Activated CD4-positive, CD25-positive, alpha-beta regulatory T cell treated with anti-CD3 and anti-CD28 coated beads, Interleukin-2, amount 50 U/mL, for 24 hours (primary cell): ENCODE data around the gene BTNL8.
"Not testable (repeated sequence)": the region's sequence is repeated elsewhere in the genome, so short reads cannot be mapped to it uniquely, and the experiment has no call there.

Experiments
- ATAC-seq, 2 donors: fragments of 150-1000 bp; cut with Tn5 transposase; one replicate each; pipeline ENCODE4 v1.10.0; 2021; ENCODE audit warnings: mild to moderate bottlenecking in 1 of 2, moderate library complexity in 1 of 2

Gene BTNL8

DNA sequence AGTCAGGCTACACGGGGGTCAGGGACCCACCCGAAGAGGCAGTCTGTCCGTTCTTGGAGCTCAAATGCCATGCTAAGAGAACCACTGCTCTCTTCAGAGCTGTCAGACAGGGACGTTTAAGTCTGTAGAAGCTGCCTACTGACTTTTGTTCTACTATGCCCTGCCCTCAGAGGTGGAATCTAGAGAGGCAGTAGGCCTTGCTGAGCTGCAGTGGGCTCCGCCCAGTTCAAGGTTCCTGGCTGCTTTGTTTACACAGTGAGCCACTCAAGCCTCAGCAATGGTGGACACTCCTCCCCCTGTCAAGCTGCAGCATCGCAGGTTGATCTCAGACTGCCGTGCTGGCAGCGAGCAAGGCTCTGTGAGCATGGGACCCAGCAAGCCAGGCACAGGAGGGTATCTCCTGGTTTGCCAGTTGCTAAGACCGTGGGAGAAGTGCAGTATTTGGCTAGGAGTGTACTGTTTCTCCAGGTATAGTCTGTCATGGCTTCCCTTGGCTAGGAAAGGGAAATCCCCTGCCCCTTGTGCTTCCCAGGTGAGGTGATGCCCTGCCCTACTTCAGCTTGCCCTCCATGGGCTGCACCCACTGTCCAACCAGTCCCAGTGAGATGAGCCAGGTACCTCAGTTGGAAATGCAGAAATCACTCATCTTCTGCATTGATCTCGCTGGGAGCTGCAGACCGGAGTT, 13.0 kb upstream of the BTNL8 start:
- ATAC-seq: not testable (repeated sequence)

GRCh38 chr5:180889381-180889780, 9.6 kb upstream of the BTNL8 start:
- ATAC-seq: no peak

GRCh38 chr5:180895330-180895729, 3.6 kb upstream of the BTNL8 start:
- ATAC-seq: not testable (repeated sequence)

GRCh38 chr5:180900178-180900577, 1.2 kb downstream of the BTNL8 start:
- no peak for ATAC-seq

GRCh38 chr5:180901319-180902009, 2.5 kb downstream of the BTNL8 start:
- peak; percentile 83 for ATAC-seq

- no peak for ATAC-seq
Measured at GRCh38 chr5:180908400-180908799, 9.4 kb downstream of the BTNL8 start.

DNA sequence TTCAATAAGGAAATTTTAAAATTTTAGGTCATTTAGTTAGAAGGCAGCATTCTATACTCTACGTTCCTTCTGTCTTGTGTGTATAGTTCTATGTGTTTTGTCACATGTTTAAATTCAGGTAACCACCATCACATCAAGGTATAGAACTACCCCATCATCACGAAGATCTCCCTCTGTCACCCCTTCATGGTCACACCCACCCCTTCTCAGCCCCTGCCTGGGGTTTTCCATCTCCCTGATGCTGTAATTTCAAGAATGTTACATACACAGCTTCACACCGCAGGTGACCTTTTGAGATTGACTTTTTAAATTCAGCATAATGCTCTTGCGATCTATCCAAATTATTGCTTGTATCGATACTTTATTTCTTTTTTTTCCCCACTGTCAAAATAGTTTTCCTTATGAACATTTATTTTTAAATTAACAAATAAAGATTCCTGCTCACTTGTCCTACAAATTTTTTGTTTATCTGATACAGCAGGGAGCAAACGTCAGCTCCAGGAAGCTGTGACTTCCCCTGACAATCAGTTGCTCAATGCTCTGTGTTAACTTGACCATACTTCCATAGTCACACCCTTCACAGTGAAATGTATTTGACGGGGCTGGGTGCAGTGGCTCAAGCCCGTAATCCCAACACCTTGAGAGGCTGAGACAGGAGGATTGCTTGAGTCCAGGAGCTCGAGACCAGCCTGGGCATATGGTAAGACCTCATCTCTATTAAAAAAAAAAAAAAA, 10.2 kb downstream of the BTNL8 start:
- peak; percentile 85 to 86 for ATAC-seq

GRCh38 chr5:180909782-180910181, 10.8 kb downstream of the BTNL8 start:
- ATAC-seq: peak; percentile 62 to 71

- ATAC-seq: no peak
Measured at GRCh38 chr5:180910182-180910581, 11.2 kb downstream of the BTNL8 start.

- ATAC-seq: no peak
Measured at GRCh38 chr5:180910735-180911134, 11.8 kb downstream of the BTNL8 start.

DNA sequence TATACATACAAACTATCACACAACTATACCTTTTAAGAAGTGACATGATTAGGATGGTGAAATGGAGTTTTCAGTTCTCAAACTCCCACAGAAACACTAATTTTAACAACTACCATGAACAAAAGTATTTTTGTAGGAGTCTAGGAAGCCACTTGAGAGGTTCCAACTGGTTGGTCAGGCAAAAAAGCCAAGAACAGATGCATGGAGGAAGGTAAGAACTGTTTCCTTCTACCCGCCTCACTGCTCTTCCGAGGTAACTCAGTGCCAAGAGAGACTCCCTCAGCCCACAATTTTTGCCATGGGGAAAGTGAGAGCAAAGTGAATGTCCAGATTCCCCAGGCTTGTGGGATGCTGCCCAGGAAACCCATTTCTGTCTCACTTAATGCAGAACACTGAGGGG, 15.7 kb downstream of the BTNL8 start:
- ATAC-seq: no peak

- no peak for ATAC-seq
Measured at GRCh38 chr5:180915924-180916323, 17.0 kb downstream of the BTNL8 start.

DNA sequence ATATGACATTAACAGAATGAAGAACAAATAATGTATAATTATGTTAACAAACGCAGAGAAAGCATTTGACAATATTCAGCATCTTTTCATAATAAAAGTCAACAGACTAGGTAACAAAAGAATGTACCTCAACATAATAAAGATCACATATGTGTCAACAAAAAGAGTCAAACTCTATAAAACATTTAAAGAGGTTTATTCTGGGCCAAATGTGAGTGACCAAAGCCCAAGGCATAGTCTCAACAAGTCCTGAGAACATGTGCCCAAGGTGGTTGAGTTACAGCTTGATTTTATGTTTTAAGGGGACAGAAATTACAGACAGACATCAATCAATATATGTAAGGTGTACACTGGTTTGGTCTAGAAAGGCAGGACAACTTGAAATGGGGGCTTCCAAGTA, 19.4 kb downstream of the BTNL8 start:
- ATAC-seq: no peak

- no peak for ATAC-seq
Measured at GRCh38 chr5:180920710-180921109, 21.8 kb downstream of the BTNL8 start.

GRCh38 chr5:180922932-180923331, 24.0 kb downstream of the BTNL8 start:
- no peak for ATAC-seq

GRCh38 chr5:180932660-180933059, 33.7 kb downstream of the BTNL8 start:
- ATAC-seq: no peak

GRCh38 chr5:180935203-180935602, 36.2 kb downstream of the BTNL8 start:
- ATAC-seq: no peak

- no peak for ATAC-seq
Measured at GRCh38 chr5:180938294-180938693, 39.3 kb downstream of the BTNL8 start.

DNA sequence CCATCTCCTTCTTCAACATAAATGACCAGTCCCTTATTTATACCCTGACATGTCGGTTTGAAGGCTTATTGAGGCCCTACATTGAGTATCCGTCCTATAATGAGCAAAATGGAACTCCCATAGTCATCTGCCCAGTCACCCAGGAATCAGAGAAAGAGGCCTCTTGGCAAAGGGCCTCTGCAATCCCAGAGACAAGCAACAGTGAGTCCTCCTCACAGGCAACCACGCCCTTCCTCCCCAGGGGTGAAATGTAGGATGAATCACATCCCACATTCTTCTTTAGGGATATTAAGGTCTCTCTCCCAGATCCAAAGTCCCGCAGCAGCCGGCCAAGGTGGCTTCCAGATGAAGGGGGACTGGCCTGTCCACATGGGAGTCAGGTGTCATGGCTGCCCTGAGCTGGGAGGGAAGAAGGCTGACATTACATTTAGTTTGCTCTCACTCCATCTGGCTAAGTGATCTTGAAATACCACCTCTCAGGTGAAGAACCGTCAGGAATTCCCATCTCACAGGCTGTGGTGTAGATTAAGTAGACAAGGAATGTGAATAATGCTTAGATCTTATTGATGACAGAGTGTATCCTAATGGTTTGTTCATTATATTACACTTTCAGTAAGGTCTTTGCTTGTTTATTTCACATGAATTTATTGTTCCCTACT, 51.5 kb downstream of the BTNL8 start:
- no peak for ATAC-seq

DNA sequence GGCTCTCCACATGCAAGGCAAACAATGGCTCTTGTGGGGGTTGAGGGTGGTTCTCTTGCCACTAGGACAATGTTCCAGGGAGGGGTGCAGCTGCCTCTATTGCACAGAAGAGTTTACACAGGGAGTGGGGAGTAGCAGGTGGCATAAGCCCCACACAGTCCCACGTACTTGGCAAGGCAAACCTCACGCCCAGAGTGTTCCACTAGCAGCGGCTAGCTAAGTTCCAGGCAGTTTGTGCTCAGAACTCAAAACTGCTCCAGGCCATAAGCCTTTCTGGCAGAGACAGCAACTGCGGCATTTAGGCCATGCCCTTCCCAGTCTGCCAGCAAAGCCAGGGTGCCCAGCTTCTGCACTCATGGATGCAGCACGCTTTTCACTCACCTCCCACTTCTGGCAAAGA, 60.7 kb downstream of the BTNL8 start:
- ATAC-seq: no peak

- no peak for ATAC-seq
Measured at GRCh38 chr5:180960209-180960608, 61.2 kb downstream of the BTNL8 start.

- ATAC-seq: no peak
Measured at GRCh38 chr5:180969406-180969805, 70.4 kb downstream of the BTNL8 start.

GRCh38 chr5:180970336-180970735, 71.4 kb downstream of the BTNL8 start:
- ATAC-seq: no peak
